HG03280 (cell line): ENCODE results near the gene MPO.

ENCODE experiments used
- ATAC-seq: cut with Tn5 transposase; IDR thresholded peaks from one replicate; pipeline ENCODE4 v1.9.1; 2021; ENCODE audit warnings: mild to moderate bottlenecking, moderate library complexity; ENCODE audit not compliant: unreplicated experiment

The MPO gene

GRCh38 chr17:58265902-58266875 is 14.5 kb downstream of the MPO start:
- ATAC-seq = no peak

- ATAC-seq = no peak
These were observed 15.5 kb downstream of the MPO start for GRCh38 chr17:58265271-58265670.

- ATAC-seq = no peak
These were observed 16.2 kb downstream of the MPO start for GRCh38 chr17:58264407-58265103.

- no peak for ATAC-seq
These were observed 17.0 kb downstream of the MPO start for GRCh38 chr17:58263773-58264172.

- no peak for ATAC-seq
These were observed 18.6 kb downstream of the MPO start for GRCh38 chr17:58262149-58262548.

GRCh38 chr17:58254803-58255202 is 25.9 kb downstream of the MPO start:
- no peak for ATAC-seq

GRCh38 chr17:58253082-58253481 is 27.7 kb downstream of the MPO start:
- ATAC-seq = no peak

GRCh38 chr17:58252141-58252540 is 28.6 kb downstream of the MPO start:
- no peak for ATAC-seq

- ATAC-seq = no peak
These were observed 30.3 kb downstream of the MPO start for GRCh38 chr17:58250344-58251011.

GRCh38 chr17:58249270-58250133 is 31.2 kb downstream of the MPO start:
- ATAC-seq = peak; percentile 66

- ATAC-seq = no peak
These were observed 31.8 kb downstream of the MPO start for GRCh38 chr17:58248955-58249269.

- ATAC-seq = no peak
These were observed 33.0 kb downstream of the MPO start for GRCh38 chr17:58247511-58248363.

- no peak for ATAC-seq
These were observed 34.0 kb downstream of the MPO start for GRCh38 chr17:58246781-58247180.

- ATAC-seq = no peak
These were observed 34.5 kb downstream of the MPO start for GRCh38 chr17:58246104-58246740.

- no peak for ATAC-seq
These were observed 35.2 kb downstream of the MPO start for GRCh38 chr17:58245428-58246103.

GRCh38 chr17:58244963-58245362 is 35.8 kb downstream of the MPO start:
- ATAC-seq = no peak

GRCh38 chr17:58242171-58242784 is 38.5 kb downstream of the MPO start:
- no peak for ATAC-seq

GRCh38 chr17:58239987-58240386 is 40.7 kb downstream of the MPO start:
- ATAC-seq = no peak
